ENCODE measurements around the gene TRAM2. TPM values are rescaled to one million over a fixed set of nuclear protein-coding genes. Genes with fewer than 3 reads are reported as not detected.

The TRAM2 gene
- total RNA-seq, 1 donor from 2014 or later, result 159 TPM

GRCh38 chr6:52547647-52548352 lies 29.1 kb downstream of the TRAM2 start:
- Mint-ChIP-seq H3K36me3 (ENCODE audit: low read depth) (peaks cover 9% of the 10 kb centered on the region), H3K4me1 (ENCODE audit: low read depth) (peaks cover 100% of the 10 kb centered on the region), H3K27ac (ENCODE audit: unreplicated experiment) (peak overlapping the region; percentile 95), H3K9me3 (ENCODE audit: low read depth) (no peaks in the 10 kb centered on the region), H3K27me3 (ENCODE audit: low read depth) (no peaks in the 10 kb centered on the region), H3K4me3 (ENCODE audit: unreplicated experiment) (no peak overlapping the region)
- TF ChIP-seq CTCF (IDR thresholded peaks at IDR 0.05), result no peak
- DNase-seq (ENCODE audit: low spot score), result no peak

- Mint-ChIP-seq H3K9me3 (ENCODE audit: low read depth) (no peaks in the 10 kb centered on the region), H3K36me3 (ENCODE audit: low read depth) (peaks cover 9% of the 10 kb centered on the region), H3K4me3 (ENCODE audit: unreplicated experiment) (peak overlapping the region; percentile 3), H3K27ac (ENCODE audit: unreplicated experiment) (peak overlapping the region; percentile 95), H3K4me1 (ENCODE audit: low read depth) (peaks cover 100% of the 10 kb centered on the region), H3K27me3 (ENCODE audit: low read depth) (no peaks in the 10 kb centered on the region)
- no peak for DNase-seq (ENCODE audit: low spot score)
- TF ChIP-seq CTCF (IDR thresholded peaks at IDR 0.05), result no peak
These were observed 30.2 kb downstream of the TRAM2 start for GRCh38 chr6:52546678-52547077.

- H3K27ac Mint-ChIP-seq (ENCODE audit: unreplicated experiment), result peak overlapping the region; percentile 95
- H3K9me3 Mint-ChIP-seq (ENCODE audit: low read depth), result no peaks in the 10 kb centered on the region
- peaks cover 9% of the 10 kb centered on the region for H3K36me3 Mint-ChIP-seq (ENCODE audit: low read depth)
- no peaks in the 10 kb centered on the region for H3K27me3 Mint-ChIP-seq (ENCODE audit: low read depth)
- DNase-seq (ENCODE audit: low spot score), result no peak
- peaks cover 100% of the 10 kb centered on the region for H3K4me1 Mint-ChIP-seq (ENCODE audit: low read depth)
- TF ChIP-seq CTCF (IDR thresholded peaks at IDR 0.05), result no peak
- no peak overlapping the region for H3K4me3 Mint-ChIP-seq (ENCODE audit: unreplicated experiment)
These were observed 30.7 kb downstream of the TRAM2 start for GRCh38 chr6:52546192-52546591.

GRCh38 chr6:52545406-52546119 lies 31.3 kb downstream of the TRAM2 start:
- TF ChIP-seq CTCF (IDR thresholded peaks at IDR 0.05), result no peak
- Mint-ChIP-seq H3K4me1 (ENCODE audit: low read depth) (peaks cover 100% of the 10 kb centered on the region), H3K27me3 (ENCODE audit: low read depth) (no peaks in the 10 kb centered on the region), H3K9me3 (ENCODE audit: low read depth) (no peaks in the 10 kb centered on the region), H3K36me3 (ENCODE audit: low read depth) (peaks cover 9% of the 10 kb centered on the region), H3K27ac (ENCODE audit: unreplicated experiment) (peak overlapping the region; percentile 95), H3K4me3 (ENCODE audit: unreplicated experiment) (no peak overlapping the region)
- no peak for DNase-seq (ENCODE audit: low spot score)

- peak overlapping the region; percentile 95 for H3K27ac Mint-ChIP-seq (ENCODE audit: unreplicated experiment)
- peak overlapping the region; percentile 28 for H3K4me3 Mint-ChIP-seq (ENCODE audit: unreplicated experiment)
- H3K4me1 Mint-ChIP-seq (ENCODE audit: low read depth), result peaks cover 100% of the 10 kb centered on the region
- H3K36me3 Mint-ChIP-seq (ENCODE audit: low read depth), result peaks cover 6% of the 10 kb centered on the region
- no peaks in the 10 kb centered on the region for H3K27me3 Mint-ChIP-seq (ENCODE audit: low read depth)
- DNase-seq (ENCODE audit: low spot score), result no peak
- TF ChIP-seq CTCF (IDR thresholded peaks at IDR 0.05), result no peak
- H3K9me3 Mint-ChIP-seq (ENCODE audit: low read depth), result no peaks in the 10 kb centered on the region
These were observed 32.1 kb downstream of the TRAM2 start for GRCh38 chr6:52544602-52545405.
